HG03159 (cell line): ENCODE data around the gene TDP1.

ENCODE experiments used
- ATAC-seq: cut with Tn5 transposase; IDR thresholded peaks from one replicate; pipeline ENCODE4 v1.9.1; 2021; ENCODE audit warnings: mild to moderate bottlenecking, moderate library complexity; ENCODE audit not compliant: unreplicated experiment

TDP1 gene

GRCh38 chr14:89936654-89937185 is 19.0 kb upstream of the TDP1 start:
- no peak for ATAC-seq

DNA sequence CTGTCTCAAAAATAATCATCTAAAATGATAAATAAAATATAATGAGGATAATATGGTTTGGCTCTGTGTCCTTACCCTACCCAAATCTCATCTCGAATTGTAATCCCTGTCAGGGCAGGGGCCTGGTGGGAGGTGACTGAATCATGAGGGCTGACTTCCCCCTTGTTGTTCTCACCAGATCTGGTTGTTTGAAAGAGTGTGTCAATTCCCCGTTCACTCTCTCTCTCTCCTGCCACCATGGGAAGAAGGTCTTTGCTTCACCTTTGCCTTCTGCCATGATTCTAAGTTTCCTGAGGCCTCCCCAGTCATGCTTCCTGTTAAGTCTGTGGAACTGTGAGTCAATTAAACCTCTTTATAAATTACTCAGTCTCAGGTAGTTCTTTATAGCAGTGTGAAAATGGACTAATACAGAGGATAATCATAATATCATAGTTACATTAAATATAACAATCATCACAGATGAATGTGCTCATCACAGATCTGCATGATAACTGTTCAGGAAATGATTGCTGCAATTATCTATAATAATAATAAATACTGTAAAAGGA is 13.8 kb upstream of the TDP1 start:
- no peak for ATAC-seq

- no peak for ATAC-seq
These were observed 8.4 kb upstream of the TDP1 start for GRCh38 chr14:89947344-89947743.

DNA sequence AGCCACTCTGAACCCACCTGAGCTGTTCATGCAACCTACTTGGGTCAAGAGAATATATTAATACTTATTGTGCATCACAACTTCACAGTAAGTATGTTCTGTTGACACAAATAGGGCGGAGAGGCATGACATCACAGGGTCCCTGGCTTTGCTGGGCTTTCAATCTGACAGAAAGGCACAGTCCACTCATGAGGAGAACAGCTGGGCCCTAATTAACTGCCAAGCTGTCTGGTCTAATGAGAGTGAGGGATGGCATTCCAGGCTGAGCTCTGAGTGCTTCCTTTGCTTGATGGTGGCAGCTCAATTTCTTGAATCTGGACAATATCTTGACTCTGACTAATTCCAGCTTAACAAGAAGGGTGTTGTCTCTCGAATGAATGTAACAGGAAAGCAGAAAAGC is 3.2 kb upstream of the TDP1 start:
- no peak for ATAC-seq

DNA sequence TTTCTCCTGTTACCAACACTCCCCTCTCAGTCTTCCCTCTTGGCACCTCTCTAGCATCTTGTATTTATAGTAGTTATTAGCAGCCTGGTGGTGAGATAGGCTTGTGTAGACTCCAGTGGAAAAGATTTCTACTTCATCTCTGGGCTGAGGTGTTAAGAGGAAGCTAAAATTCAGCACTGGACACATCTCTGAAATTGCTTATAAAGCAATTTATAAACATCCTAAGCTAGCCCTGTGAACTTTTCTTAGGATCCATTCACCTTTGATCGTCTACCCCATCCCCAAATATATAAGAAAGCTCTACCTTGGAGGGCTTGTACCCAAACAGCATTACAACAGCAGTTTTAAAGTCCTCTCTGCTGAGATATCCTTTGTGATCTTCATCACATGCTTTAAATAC is 2.1 kb upstream of the TDP1 start:
- ATAC-seq, result no peak

DNA sequence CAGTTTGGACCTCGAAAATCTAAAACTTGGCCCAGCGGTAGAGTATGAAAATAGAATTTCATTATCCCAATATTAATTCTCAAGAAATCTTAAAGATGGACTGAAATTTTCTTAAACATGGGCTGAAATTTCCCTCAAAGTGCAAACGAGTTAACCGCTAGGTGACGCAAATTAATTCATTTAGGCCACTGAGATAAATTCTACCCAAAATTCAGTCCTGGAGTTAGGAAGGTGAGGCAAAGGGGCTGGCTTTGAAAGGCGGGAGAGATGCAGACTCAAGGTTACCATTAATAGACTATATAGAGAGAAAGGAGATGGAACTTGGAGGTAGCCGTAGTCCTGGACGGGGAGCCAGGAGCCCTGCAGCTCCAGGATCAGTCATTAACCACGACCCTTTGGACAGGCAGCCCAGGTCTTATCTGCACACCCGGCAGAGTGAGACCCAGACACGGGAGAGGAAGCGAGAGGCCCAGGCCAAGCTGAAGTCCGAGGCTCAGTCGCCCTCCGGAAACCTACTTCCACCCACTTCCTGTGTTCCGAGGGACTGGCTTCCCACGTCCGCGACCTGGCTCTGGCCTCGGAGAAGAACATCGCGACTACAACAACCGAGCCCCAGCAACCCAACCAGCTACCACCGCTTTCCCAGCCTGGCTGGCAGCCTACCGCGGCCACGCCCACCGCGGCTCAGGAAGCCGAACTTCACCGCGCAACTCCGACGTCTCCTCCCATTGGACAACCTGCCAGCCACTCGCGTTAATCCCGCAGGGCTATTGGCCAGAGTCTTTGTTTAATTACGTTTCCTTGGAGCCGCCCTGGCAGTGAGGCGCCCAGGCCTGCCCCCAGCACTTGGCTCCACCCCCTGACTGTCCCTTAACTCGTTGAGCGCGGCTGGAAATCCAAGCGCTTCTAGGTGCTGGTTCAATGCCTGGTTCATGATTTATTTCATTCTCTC is 1.4 kb upstream of the TDP1 start, which contains the start of gene EFCAB11:
Gene EFCAB11, minus strand, starts transcription at position 661 of the 952 bp plus-strand sequence. Its CDS starts 70 bp downstream, at position 591.
- peak; percentile 81 for ATAC-seq

- ATAC-seq, result peak; percentile 16
These were observed 544 bp upstream of the TDP1 start for GRCh38 chr14:89955022-89955744.

DNA sequence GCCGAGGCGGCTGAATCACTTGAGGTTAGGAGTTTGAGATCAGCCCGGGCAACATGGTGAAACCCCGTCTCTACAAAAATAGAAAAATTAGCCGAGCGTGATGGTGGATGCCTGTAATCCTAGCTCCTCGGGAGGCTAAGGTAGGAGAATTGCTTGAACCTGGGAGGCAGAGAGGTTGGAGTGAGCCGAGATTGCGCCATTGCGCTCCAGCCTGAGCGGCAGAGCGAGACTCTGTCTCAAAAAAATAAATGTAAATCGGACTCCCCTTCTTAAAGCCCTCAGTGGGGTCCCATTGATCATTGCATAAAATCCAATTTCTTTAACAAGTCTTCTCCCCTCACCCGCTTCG is 908 bp downstream of the TDP1 start:
- ATAC-seq, result no peak

DNA sequence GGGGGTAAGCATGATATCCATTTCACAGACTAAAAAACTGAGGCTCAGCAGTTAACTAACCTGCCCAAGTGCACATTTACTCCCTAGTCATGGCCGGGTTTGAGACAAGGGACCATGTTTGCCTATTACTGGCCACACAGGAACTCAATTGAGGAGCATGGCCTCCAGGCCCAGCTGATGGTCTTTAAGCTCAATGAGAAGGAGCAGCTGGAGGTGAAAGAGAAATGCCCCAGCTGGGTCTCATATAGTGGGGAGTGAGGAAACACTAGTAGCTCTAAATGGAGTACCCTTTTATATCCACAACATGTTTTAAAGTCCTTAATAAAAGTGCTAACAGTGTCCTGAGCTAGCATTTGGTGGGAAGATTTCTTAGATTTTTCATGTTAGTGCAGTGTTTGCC is 1.6 kb downstream of the TDP1 start:
- no peak for ATAC-seq

- ATAC-seq, result no peak
These were observed 2.1 kb downstream of the TDP1 start for GRCh38 chr14:89957791-89958190.

DNA sequence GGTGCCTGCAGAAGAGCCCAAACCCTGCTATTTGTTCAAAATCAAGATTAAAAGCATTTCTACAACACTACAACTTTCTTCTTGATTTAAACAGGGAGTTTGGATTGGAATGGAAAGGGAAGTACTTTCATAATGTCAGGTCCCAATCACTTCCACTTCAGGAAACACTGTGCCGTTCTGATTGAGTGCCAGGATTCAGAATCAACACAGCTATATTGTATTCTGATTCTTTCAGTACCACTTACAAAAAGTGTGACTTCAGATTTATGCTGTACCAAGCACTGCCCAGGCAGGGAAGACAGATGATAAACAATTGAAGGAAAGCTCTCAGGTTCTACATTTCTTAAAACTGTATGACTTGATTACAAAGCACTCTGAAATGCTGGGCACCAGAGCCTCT is 3.2 kb downstream of the TDP1 start:
- no peak for ATAC-seq

GRCh38 chr14:89959853-89960445 is 4.2 kb downstream of the TDP1 start:
- no peak for ATAC-seq

GRCh38 chr14:89960914-89961313 is 5.2 kb downstream of the TDP1 start:
- ATAC-seq, result no peak

DNA sequence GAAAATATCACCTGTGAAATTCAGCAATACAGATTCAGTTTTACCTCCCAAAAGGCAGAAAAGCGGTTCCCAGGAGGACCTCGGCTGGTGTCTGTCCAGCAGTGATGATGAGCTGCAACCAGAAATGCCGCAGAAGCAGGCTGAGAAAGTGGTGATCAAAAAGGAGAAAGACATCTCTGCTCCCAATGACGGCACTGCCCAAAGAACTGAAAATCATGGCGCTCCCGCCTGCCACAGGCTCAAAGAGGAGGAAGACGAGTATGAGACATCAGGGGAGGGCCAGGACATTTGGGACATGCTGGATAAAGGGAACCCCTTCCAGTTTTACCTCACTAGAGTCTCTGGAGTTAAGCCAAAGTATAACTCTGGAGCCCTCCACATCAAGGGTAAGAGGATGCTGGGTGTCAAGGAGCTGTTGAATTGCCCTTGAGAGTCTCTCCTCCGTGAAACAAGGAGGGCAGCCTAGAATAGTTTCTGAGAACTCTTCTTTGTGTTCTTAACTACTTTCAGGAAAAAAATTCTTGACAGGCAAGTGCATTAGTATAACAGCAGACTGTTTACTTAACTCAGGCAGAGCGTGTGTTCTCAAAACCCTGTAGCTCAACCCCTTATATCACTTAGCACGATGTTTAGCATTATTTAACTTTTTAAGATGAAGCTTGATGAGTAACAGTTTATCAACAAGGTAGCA is 7.7 kb downstream of the TDP1 start:
- no peak for ATAC-seq

DNA sequence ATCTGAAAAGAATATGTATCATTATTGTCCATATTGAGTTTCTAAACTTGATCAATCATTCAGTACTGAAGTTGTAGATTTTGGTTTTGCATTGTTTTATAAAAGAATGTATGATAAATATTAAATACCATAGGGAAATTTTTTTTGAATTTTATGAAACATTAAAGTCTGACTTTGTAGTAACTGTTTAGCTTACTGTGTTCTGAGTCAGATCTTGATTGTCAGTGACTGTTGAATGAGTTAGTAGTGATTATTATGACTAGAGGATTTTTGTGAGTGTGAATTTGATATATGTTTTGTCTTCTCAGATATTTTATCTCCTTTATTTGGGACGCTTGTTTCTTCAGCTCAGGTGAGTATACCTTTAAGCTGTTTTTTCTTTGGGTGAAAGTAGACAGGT is 10.1 kb downstream of the TDP1 start:
- no peak for ATAC-seq

DNA sequence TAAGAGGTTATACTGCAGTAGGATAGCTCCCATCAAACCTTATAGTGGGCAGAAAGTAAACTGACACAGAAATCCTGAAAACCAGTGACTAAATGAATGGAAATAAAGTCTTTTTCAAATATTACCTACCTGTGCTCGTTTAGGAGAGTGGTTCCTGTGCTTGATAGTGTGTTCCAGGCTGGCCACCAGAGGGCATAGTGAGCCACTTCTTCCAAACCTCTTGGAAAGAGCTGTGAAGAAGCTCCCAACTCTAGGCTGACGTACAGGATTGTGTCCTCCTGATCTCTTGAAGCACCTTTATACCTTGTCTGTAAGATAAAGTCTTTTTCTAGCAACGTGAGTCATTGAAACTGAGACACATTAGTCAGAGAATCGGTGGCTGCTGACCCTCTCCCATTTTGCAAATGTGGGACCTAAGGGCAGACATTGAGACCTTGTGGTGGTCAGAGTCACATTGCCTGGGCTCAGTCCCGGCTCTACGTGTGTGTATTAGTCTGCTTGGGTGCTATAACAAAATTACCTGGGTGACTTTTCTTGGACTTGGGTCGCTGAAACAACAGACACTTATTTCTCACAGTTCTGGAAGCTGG is 17.6 kb downstream of the TDP1 start:
- peak; percentile 66 for ATAC-seq

DNA sequence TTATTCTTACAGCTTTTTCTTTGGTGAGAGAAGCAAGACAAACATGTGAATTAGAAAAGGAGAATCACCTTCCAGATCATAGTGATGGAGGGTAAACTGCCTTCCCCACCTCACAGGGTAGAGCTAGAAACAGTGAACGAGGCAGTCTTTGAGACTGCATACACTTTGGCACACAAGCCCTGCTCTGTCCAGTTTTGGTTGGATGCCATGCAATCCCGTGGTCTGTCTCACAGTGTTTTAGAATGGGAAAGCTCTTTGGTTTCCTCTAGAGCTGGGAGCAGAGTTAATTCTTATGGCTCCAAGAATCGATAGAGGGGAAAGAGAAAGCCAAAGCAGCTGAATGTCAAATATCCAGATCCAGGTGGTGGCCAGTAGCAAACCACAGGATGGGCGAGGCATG is 21.9 kb downstream of the TDP1 start:
- ATAC-seq, result no peak

GRCh38 chr14:89978656-89979055 is 22.9 kb downstream of the TDP1 start:
- no peak for ATAC-seq

- no peak for ATAC-seq
These were observed 27.6 kb downstream of the TDP1 start for GRCh38 chr14:89983375-89983774.

- no peak for ATAC-seq
These were observed 30.9 kb downstream of the TDP1 start for GRCh38 chr14:89986462-89987160.
